HEK293T (cell line): ENCODE results near the gene GARNL3.

ENCODE experiments used
- BHLHE40 ChIP-seq: fragments of 450-650 bp; IDR thresholded peaks from 2 replicates; pipeline ENCODE4 v1.6.1; 2016; ENCODE audit warnings: mild to moderate bottlenecking, moderate library complexity, borderline replicate concordance
- FOXK2 ChIP-seq: fragments of 450-650 bp; IDR thresholded peaks from 2 replicates; pipeline ENCODE4 v1.6.1; 2016; ENCODE audit warnings: mild to moderate bottlenecking
- FOXM1 ChIP-seq: fragments of 450-650 bp; IDR thresholded peaks from 2 replicates; pipeline ENCODE4 v1.6.1; 2017; ENCODE audit warnings: mild to moderate bottlenecking, borderline replicate concordance
- L3MBTL2 ChIP-seq: fragments of 450-650 bp; conservative IDR thresholded peaks from 2 replicates; pipeline ENCODE4 v1.6.1; 2016; ENCODE audit warnings: mild to moderate bottlenecking
- NFRKB ChIP-seq: fragments of 450-650 bp; IDR thresholded peaks from 2 replicates; pipeline ENCODE4 v1.6.1; 2016; ENCODE audit warnings: mild to moderate bottlenecking, moderate library complexity
- PKNOX1 ChIP-seq: fragments of 450-650 bp; IDR thresholded peaks from 2 replicates; pipeline ENCODE4 v1.6.1; 2016
- SP1 ChIP-seq: fragments of 450-650 bp; IDR thresholded peaks from 2 replicates; pipeline ENCODE4 v1.6.1; 2017
- TARDBP ChIP-seq: fragments of 450-650 bp; IDR thresholded peaks from 2 replicates; pipeline ENCODE4 v1.6.1; 2016

GRCh38 chr9:127244609-127245601 is 19.7 kb upstream of the GARNL3 start:
- TF ChIP-seq NFRKB = no peak
- TF ChIP-seq L3MBTL2 = no peak
- TF ChIP-seq TARDBP = no peak
- TF ChIP-seq SP1 = no peak
- TF ChIP-seq FOXM1 = no peak
- TF ChIP-seq PKNOX1 = peak; percentile 98
- no peak for TF ChIP-seq FOXK2
- no peak for TF ChIP-seq BHLHE40
